Fibroblast of mammary gland (primary cell): ENCODE data around the gene CAPN3.

Experiments
- DNase-seq: peaks from one replicate; pipeline ENCODE4 v3.0.0-alpha.2; 2010; ENCODE audit warnings: low read depth
- H3K4me3 ChIP-seq: 2 replicates; pipeline ENCODE4 v1.5.1; 2011; ENCODE audit warnings: low read depth, mild to moderate bottlenecking, low read length, moderate library complexity; ENCODE audit not compliant: control insufficient read depth
- TF ChIP-seq, protein P1 (sequence below): conservative IDR thresholded peaks from 2 replicates; pipeline ENCODE4 v1.5.1; 2011; ENCODE audit warnings: low read depth, low read length, inconsistent platforms; ENCODE audit not compliant: control insufficient read depth, insufficient read depth

Gene CAPN3

DNA sequence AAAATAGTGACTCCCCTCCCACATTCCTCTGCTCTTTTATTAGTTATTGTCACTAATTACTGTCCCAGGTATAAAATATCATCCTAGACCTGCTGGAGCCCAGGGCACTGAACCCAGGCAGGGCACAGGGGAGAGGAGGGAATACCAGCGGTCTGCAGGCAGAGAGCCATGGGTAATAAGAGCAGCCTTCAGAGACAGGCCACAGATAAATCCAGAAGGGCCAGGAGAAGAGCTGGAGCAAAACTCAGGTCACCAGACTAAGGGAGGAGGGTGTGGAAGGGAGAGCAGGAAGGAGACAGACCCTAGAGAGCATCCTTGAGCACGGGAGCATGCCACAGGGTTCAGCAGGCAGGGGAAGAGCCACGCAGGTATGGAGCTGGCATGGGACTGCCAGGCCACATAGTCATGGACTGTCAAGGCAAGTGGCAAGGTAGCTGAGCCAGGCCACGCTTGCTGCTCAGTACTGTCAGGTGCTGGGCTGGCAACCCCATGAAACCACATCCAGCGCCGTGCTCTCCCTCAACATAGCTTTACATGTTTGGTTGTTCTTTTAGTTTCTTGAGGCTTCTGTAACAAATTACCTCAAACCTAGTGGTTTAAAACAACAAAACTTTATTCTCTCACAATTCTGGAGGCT, 15.6 kb upstream of the CAPN3 start:
- TF ChIP-seq, protein P1, sequence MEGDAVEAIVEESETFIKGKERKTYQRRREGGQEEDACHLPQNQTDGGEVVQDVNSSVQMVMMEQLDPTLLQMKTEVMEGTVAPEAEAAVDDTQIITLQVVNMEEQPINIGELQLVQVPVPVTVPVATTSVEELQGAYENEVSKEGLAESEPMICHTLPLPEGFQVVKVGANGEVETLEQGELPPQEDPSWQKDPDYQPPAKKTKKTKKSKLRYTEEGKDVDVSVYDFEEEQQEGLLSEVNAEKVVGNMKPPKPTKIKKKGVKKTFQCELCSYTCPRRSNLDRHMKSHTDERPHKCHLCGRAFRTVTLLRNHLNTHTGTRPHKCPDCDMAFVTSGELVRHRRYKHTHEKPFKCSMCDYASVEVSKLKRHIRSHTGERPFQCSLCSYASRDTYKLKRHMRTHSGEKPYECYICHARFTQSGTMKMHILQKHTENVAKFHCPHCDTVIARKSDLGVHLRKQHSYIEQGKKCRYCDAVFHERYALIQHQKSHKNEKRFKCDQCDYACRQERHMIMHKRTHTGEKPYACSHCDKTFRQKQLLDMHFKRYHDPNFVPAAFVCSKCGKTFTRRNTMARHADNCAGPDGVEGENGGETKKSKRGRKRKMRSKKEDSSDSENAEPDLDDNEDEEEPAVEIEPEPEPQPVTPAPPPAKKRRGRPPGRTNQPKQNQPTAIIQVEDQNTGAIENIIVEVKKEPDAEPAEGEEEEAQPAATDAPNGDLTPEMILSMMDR: no peak
- no peak for DNase-seq
- H3K4me3 ChIP-seq: no peak overlapping the region

DNA sequence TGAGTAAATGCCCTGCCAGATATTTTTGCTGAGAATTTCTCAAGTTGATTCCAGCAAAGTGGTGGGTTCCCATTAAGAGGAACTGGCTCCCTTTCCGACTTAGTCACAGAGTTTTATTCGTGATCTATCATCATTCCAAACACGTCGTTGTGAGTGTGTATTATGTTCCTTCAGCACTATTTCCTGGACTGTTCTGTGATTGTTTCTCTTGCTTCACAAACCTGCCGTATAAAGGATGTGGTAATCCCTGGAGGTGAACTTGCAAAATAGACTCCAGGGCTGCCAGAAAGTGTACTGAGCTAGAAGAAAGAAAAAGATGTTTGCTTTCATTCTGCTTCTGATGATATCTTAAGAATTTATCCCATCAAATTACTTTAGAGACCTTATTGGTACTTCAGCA, 14.5 kb upstream of the CAPN3 start:
- H3K4me3 ChIP-seq: no peak overlapping the region
- TF ChIP-seq, protein P1: no peak
- DNase-seq: peak; percentile 95

DNA sequence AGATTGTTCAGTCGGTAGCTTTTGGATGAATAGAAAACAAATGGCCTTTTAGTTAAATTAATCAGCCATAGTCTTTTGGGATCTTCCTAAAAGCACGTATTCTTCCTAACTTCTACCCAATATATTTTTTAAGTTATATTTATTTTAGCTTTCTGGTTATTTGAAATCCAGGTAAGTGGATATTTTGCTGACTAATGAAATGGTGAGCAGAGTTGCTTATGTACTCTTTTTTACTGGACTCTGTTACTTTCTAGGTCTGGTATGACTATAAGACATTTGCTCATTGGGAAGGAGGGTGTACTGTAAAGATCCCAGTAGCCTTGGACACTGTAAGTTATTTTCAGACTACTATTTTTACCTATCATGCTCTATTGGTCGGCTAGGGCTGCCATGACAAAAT, 13.8 kb upstream of the CAPN3 start:
- TF ChIP-seq, protein P1: no peak
- no peak for DNase-seq
- no peak overlapping the region for H3K4me3 ChIP-seq

DNA sequence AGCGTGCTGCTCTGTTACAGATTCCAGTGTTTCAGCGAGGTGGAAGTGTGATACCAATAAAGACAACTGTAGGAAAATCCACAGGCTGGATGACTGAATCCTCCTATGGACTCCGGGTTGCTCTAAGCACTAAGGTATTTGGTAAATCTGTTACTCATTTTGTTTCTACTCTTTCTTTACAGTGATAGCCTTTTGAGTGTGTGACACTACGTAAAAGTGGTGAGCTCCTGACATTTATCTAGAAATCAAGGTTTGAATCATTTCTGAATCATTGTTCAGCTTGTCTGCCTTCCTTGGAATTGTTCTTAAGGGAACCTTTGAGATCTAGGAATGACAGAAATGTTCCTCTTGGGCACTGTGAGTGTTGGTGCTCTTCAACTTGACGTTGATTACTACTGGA, 11.2 kb upstream of the CAPN3 start:
- TF ChIP-seq, protein P1: no peak
- no peak overlapping the region for H3K4me3 ChIP-seq
- peak; percentile 90 for DNase-seq

DNA sequence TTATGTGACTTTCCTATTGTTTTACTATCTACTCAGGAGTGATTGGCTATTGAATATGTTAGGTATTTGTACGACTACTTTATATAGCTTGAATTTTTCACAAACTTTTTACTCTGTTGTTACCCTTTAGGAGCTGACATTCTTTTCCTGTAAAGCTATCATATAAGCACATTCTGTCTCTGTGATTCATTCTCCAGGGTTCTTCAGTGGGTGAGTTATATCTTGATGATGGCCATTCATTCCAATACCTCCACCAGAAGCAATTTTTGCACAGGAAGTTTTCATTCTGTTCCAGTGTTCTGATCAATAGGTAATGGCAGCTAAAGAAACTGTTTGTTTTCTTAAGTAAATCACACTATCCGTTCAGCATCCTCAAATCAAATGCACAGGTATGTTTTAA, 10.1 kb upstream of the CAPN3 start:
- TF ChIP-seq, protein P1: no peak
- peak; percentile 72 for DNase-seq
- no peak overlapping the region for H3K4me3 ChIP-seq

DNA sequence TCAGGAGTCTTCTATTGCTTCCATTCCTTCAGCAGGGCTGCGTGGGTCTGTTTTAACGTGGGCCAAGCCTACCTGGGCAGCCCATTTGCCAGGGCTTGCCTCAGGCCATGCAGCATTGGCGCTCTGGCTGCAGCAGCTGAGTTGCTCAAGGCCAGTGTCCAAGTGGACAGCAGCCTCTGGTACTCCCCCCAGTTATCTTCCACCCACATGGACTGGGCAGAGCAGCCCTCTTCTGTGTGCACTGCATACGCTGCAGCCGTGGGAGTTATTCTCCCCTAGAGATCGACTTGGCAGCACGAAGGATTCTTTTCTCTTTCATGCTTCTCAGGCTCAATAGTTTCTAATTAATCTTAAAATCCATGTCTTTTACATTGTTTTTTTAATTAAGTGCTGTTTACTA, 6.9 kb upstream of the CAPN3 start:
- no peak overlapping the region for H3K4me3 ChIP-seq
- peak; percentile 31 for DNase-seq
- TF ChIP-seq, protein P1: no peak

DNA sequence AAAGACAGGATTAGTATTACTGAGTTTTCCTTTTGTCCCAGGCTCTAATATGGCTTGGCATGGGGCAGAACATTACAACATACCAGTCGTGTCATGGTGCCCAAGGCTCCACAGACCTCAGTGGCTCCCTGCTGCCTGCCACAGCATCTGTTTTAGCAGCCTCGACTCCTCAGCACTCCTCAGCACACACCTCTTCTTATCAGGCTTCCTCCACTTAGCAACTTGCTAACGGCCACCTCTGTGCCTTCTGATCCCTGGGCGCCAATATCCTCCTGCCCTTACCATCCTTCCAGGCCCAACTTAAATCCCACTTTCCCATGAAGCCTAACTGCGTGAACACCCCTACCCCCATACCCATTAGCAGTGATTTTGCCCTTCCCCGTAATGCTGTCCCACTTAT, 6.2 kb upstream of the CAPN3 start:
- no peak for DNase-seq

More for the DNA sequence above, 6.2 kb upstream of the CAPN3 start:
- no peak overlapping the region for H3K4me3 ChIP-seq
- TF ChIP-seq, protein P1: no peak
